Amniotic epithelial cell (primary cell): ENCODE measurements around the gene FNDC3B.
A peak's percentile ranks its signal among the peaks of the same experiment; 100 is the strongest.

Experiments
- DNase-seq: peaks from one replicate; pipeline ENCODE4 v3.0.0-alpha.2; 2010; ENCODE audit warnings: low read depth

The FNDC3B gene

GRCh38 chr3:172310428-172310760 is 271.0 kb downstream of the FNDC3B start:
- DNase-seq, result no peak

GRCh38 chr3:172311217-172311616 is 271.8 kb downstream of the FNDC3B start:
- DNase-seq, result no peak

- DNase-seq, result no peak
Measured at GRCh38 chr3:172312001-172312400, 272.6 kb downstream of the FNDC3B start.

GRCh38 chr3:172312711-172313110 is 273.3 kb downstream of the FNDC3B start:
- no peak for DNase-seq

- DNase-seq, result no peak
Measured at GRCh38 chr3:172313671-172314070, 274.3 kb downstream of the FNDC3B start.

GRCh38 chr3:172314591-172315160 is 275.3 kb downstream of the FNDC3B start:
- no peak for DNase-seq

- DNase-seq, result peak; percentile 94
Measured at GRCh38 chr3:172315401-172316091, 276.2 kb downstream of the FNDC3B start.

- no peak for DNase-seq
Measured at GRCh38 chr3:172316758-172317157, 277.4 kb downstream of the FNDC3B start.

- DNase-seq, result no peak
Measured at GRCh38 chr3:172317481-172317880, 278.1 kb downstream of the FNDC3B start.

- DNase-seq, result peak; percentile 87
Measured at GRCh38 chr3:172317984-172318383, 278.6 kb downstream of the FNDC3B start.

- no peak for DNase-seq
Measured at GRCh38 chr3:172319595-172319994, 280.2 kb downstream of the FNDC3B start.

GRCh38 chr3:172320468-172320867 is 281.1 kb downstream of the FNDC3B start:
- no peak for DNase-seq

- DNase-seq, result peak; percentile 38
Measured at GRCh38 chr3:172321035-172321434, 281.7 kb downstream of the FNDC3B start.

- DNase-seq, result peak; percentile 99
Measured at GRCh38 chr3:172323894-172324610, 284.7 kb downstream of the FNDC3B start.

GRCh38 chr3:172324611-172325203 is 285.3 kb downstream of the FNDC3B start:
- no peak for DNase-seq

- no peak for DNase-seq
Measured at GRCh38 chr3:172325461-172325860, 286.1 kb downstream of the FNDC3B start.

- DNase-seq, result no peak
Measured at GRCh38 chr3:172326993-172327392, 287.6 kb downstream of the FNDC3B start.

- DNase-seq, result no peak
Measured at GRCh38 chr3:172328282-172328681, 288.9 kb downstream of the FNDC3B start.

- no peak for DNase-seq
Measured at GRCh38 chr3:172329070-172329469, 289.7 kb downstream of the FNDC3B start.

- DNase-seq, result no peak
Measured at GRCh38 chr3:172330413-172330812, 291.0 kb downstream of the FNDC3B start.

- peak; percentile 55 for DNase-seq
Measured at GRCh38 chr3:172332256-172333041, 293.1 kb downstream of the FNDC3B start.

- DNase-seq, result no peak
Measured at GRCh38 chr3:172333042-172333377, 293.6 kb downstream of the FNDC3B start.
